SU-DHL-6 (cell line): ENCODE measurements around the gene PIEZO1.

Experiments
- H2AFZ ChIP-seq: fragments of 200-600 bp; sonication (generic); 2 replicates; pipeline ENCODE4 v1.6.1; 2014; ENCODE audit warnings: low read depth, mild to moderate bottlenecking, moderate library complexity, mixed read lengths, antibody characterized with exemption, low read length; ENCODE audit not compliant: severe bottlenecking
- H3F3A ChIP-seq: fragments of 200-600 bp; shearing (Covaris generic); 2 replicates; pipeline ENCODE4 v1.6.0; 2016; ENCODE audit warnings: antibody characterized with exemption, mild to moderate bottlenecking; ENCODE audit not compliant: insufficient read depth
- H3K27ac ChIP-seq: fragments of 200-600 bp; sonication (generic); 2 replicates; pipeline ENCODE4 v1.5.1; 2016; ENCODE audit warnings: low read depth, mild to moderate bottlenecking, low read length, moderate library complexity, mixed read lengths
- H3K27me3 ChIP-seq: fragments of 200-600 bp; sonication (generic), shearing (Covaris generic); 2 replicates; pipeline ENCODE4 v1.6.0; 2014; ENCODE audit warnings: mild to moderate bottlenecking, low read length
- H3K36me3 ChIP-seq: fragments of 200-600 bp; sonication (generic); 2 replicates; pipeline ENCODE4 v1.6.1; 2014; ENCODE audit warnings: mild to moderate bottlenecking, low read length, mixed read lengths
- H3K4me2 ChIP-seq: fragments of 300-600, 200-600 bp; shearing (Covaris generic), sonication (generic); 2 replicates; pipeline ENCODE4 v1.6.0; 2014; ENCODE audit warnings: low read length, low read depth, mild to moderate bottlenecking; ENCODE audit not compliant: poor library complexity, severe bottlenecking
- H3K4me3 ChIP-seq: fragments of 200-600 bp; sonication (generic); 2 replicates; pipeline ENCODE4 v1.5.1; 2014; ENCODE audit warnings: antibody characterized with exemption, low read length, mild to moderate bottlenecking, mixed read lengths; ENCODE audit not compliant: insufficient read depth, poor library complexity, severe bottlenecking
- H3K79me2 ChIP-seq: fragments of 200-600 bp; sonication (generic); 2 replicates; pipeline ENCODE4 v1.6.1; 2014; ENCODE audit warnings: mild to moderate bottlenecking, low read length, moderate library complexity; ENCODE audit not compliant: insufficient read depth
- H3K9ac ChIP-seq: fragments of 200-600 bp; sonication (generic); 2 replicates; pipeline ENCODE4 v1.7.0; 2014; ENCODE audit warnings: mild to moderate bottlenecking, low read length
- H3K9me2 ChIP-seq: fragments of 200-600 bp; sonication (generic); replicated peaks from 2 replicates; pipeline ENCODE4 v1.6.1; 2014; ENCODE audit warnings: low read length; ENCODE audit not compliant: insufficient read depth
- H3K9me3 ChIP-seq: fragments of 200-600 bp; sonication (generic); 2 replicates; pipeline ENCODE4 v1.6.1; 2014; ENCODE audit warnings: low read length, mixed read lengths; ENCODE audit not compliant: insufficient read depth
- H4K20me1 ChIP-seq: fragments of 200-600 bp; sonication (generic); 2 replicates; pipeline ENCODE4 v1.6.1; 2014; ENCODE audit warnings: low read depth, mild to moderate bottlenecking, antibody characterized with exemption, low read length, moderate library complexity, mixed read lengths
- EZH2phosphoT487 ChIP-seq: fragments of 200-600 bp; sonication (generic), shearing (Covaris generic); conservative IDR thresholded peaks from 2 replicates; pipeline ENCODE4 v1.6.1; 2018; ENCODE audit warnings: mild to moderate bottlenecking, antibody characterized with exemption, low read length, moderate library complexity, mixed read lengths
- TF ChIP-seq, protein P1 (sequence below): fragments of 200-600 bp; sonication (generic); IDR thresholded peaks from one replicate; pipeline ENCODE4 v1.5.1; 2017; ENCODE audit warnings: antibody characterized with exemption, mild to moderate bottlenecking, low read length, moderate library complexity; ENCODE audit not compliant: insufficient read depth, poor library complexity, severe bottlenecking

The PIEZO1 gene

DNA sequence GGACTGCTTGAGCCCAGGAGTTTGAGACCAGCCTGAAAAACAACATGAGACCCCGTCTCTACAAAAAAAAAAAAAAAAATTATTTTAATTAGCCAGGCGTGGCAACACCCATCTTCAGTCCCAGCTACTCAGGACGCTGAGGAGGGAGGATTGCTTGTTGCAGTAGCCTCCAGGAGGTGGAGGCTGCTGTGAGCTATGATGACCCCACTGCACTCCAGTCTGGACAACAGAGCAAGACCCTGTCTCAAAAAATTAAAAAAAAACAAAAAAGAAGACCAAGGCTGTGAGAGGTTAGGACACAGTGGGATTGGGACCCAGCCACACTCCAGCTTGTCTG is 97.4 kb downstream of the PIEZO1 start:
- Histone ChIP-seq H3K36me3 (no peaks in the 10 kb centered on the region), H3K9ac (no peak overlapping the region), H3F3A (no peaks in the 10 kb centered on the region), H2AFZ (no peak overlapping the region), H3K4me2 (no peak overlapping the region), H4K20me1 (no peaks in the 10 kb centered on the region), H3K9me3 (no peaks in the 10 kb centered on the region), H3K4me3 (no peak overlapping the region), H3K9me2 (no peaks in the 10 kb centered on the region), H3K27ac (no peak overlapping the region), H3K27me3 (no peaks in the 10 kb centered on the region), H3K79me2 (no peaks in the 10 kb centered on the region)
- TF ChIP-seq, protein P1, sequence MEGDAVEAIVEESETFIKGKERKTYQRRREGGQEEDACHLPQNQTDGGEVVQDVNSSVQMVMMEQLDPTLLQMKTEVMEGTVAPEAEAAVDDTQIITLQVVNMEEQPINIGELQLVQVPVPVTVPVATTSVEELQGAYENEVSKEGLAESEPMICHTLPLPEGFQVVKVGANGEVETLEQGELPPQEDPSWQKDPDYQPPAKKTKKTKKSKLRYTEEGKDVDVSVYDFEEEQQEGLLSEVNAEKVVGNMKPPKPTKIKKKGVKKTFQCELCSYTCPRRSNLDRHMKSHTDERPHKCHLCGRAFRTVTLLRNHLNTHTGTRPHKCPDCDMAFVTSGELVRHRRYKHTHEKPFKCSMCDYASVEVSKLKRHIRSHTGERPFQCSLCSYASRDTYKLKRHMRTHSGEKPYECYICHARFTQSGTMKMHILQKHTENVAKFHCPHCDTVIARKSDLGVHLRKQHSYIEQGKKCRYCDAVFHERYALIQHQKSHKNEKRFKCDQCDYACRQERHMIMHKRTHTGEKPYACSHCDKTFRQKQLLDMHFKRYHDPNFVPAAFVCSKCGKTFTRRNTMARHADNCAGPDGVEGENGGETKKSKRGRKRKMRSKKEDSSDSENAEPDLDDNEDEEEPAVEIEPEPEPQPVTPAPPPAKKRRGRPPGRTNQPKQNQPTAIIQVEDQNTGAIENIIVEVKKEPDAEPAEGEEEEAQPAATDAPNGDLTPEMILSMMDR: no peak
- TF ChIP-seq EZH2phosphoT487: no peak

GRCh38 chr16:88687254-88687576 is 97.8 kb downstream of the PIEZO1 start:
- H3K4me3 ChIP-seq: no peak overlapping the region
- no peak overlapping the region for H3K27ac ChIP-seq
- H3K9ac ChIP-seq: no peak overlapping the region
- no peaks in the 10 kb centered on the region for H3K79me2 ChIP-seq
- no peak overlapping the region for H2AFZ ChIP-seq
- H3K9me2 ChIP-seq: no peaks in the 10 kb centered on the region
- H3K27me3 ChIP-seq: no peaks in the 10 kb centered on the region
- peaks cover 4% of the 10 kb centered on the region for H3F3A ChIP-seq
- no peaks in the 10 kb centered on the region for H3K9me3 ChIP-seq
- H4K20me1 ChIP-seq: no peaks in the 10 kb centered on the region
- no peak overlapping the region for H3K4me2 ChIP-seq
- no peaks in the 10 kb centered on the region for H3K36me3 ChIP-seq
- TF ChIP-seq, protein P1: no peak
- no peak for TF ChIP-seq EZH2phosphoT487

- H3K27ac ChIP-seq: no peak within 1 kb of the TSS
- no peaks in the 10 kb centered on the region for H3K79me2 ChIP-seq
- H3K9me2 ChIP-seq: no peaks in the 10 kb centered on the region
- no peaks in the 10 kb centered on the region for H4K20me1 ChIP-seq
- peak within 1 kb of the TSS; percentile 89 for H3K4me2 ChIP-seq
- H3K27me3 ChIP-seq: no peaks in the 10 kb centered on the region
- H3K4me3 ChIP-seq: peak within 1 kb of the TSS; percentile 67
- H3K36me3 ChIP-seq: no peaks in the 10 kb centered on the region
- H3K9ac ChIP-seq: peak within 1 kb of the TSS; percentile 54
- TF ChIP-seq, protein P1: no peak
- no peak for TF ChIP-seq EZH2phosphoT487
- peak within 1 kb of the TSS; percentile 80 for H2AFZ ChIP-seq
- H3K9me3 ChIP-seq: no peaks in the 10 kb centered on the region
- peaks cover 9% of the 10 kb centered on the region for H3F3A ChIP-seq
Observed at GRCh38 chr16:88686439-88687253, 98.4 kb downstream of the PIEZO1 start, which contains the start of gene SNAI3. Gene SNAI3, minus strand, starts transcription at chr16:88686507. Its CDS starts 101 bp downstream, at chr16:88686406.
